SH-SY5Y (cell line): ENCODE results near the gene SSBP2.
A peak's percentile ranks its signal among the peaks of the same experiment; 100 is the strongest.

ENCODE experiments used
- GATA2 ChIP-seq: IDR thresholded peaks from 2 replicates; pipeline ENCODE4 v1.6.1; 2011; ENCODE audit warnings: mild to moderate bottlenecking, low read depth, low read length
- GATA3 ChIP-seq: IDR thresholded peaks from 2 replicates; pipeline ENCODE4 v1.6.1; 2011; ENCODE audit warnings: low read depth, mild to moderate bottlenecking, low read length, moderate library complexity

SSBP2 gene

DNA sequence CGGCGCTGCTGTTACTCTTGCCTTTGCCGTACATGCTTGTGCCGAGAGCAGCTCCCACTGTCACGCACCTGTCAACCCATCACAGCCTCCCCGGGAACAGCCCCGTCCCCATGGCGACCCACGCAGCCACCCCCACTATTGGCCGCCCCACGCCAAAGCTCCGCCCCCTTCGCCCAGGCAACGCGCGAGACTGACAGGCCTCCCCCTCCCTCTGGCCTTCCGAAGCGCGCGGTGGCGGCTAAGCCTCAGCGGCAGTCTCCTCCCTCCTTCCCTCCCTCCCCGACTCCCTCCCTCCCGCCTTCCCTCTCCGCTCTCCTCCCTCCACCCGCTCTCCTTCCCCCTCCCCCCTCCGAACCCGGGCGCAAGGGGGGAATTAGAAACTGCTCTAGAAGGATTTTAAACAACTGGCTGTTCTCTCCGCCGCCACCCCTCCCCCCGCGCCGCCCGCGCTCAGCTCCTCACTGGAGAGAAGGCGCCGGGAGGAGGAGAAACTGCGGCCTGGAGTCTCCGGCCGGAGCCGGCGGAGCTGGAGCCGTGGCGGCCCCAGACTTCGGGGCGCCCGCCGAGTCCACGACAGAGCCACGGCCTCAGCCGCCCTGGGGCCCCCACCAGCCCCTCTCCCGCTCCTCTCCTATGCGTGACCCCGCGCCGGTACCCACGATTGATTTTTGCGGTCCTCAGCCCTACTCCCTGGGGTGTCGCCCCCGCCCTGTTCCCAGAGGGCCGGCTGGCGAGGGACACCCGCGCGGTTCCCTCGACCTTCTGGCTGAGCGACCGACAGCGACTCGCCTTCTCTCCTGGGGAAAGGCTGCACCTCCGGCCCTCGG is at the start of gene SSBP2:
Gene SSBP2, minus strand, starts transcription at position 89 of the 827 bp plus-strand sequence. Its CDS starts 55 bp downstream, at position 34.
- TF ChIP-seq GATA2, result no peak; the same call in 1 of the 2 replicates
- TF ChIP-seq GATA3, result no peak

DNA sequence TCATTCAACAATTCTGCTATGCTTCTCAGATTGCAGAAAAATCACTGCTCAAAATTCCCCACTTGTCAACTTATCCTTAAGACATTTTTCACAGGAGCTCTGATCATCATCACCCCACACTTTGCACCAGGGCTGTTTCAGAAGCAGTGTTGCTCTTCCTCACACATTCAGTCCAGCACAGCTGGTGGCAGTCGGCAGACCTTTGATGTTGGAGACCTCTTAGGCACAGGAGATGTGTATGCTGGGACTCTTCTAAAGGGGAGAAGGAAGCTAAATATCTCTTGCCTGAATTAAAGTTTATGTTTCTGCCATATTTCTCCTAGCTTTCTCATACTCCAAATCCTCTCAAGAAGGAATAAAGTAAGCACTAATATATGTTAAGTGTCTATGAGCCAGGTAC is 44.8 kb upstream of the SSBP2 start:
- TF ChIP-seq GATA3, result no peak
- TF ChIP-seq GATA2, result no peak

DNA sequence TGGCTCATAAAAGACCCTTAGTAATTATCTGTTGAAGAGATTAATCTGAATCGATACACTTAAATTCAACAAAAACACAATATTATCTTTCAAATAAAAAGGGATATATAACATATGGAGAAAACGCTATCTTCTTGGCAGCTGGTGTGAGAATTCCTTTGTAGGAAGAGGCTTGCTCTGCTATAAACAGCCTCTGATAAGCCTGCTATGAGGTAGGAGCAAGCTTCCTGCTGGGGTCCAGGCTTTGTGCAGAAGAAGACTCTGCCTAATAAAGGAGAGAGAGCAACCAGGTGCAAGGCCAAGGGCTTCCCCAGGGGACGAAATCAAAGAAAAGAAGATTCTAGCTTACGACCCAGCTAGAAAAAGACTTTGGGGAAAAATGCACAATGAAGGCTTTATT is 43.3 kb upstream of the SSBP2 start:
- TF ChIP-seq GATA3, result no peak

DNA sequence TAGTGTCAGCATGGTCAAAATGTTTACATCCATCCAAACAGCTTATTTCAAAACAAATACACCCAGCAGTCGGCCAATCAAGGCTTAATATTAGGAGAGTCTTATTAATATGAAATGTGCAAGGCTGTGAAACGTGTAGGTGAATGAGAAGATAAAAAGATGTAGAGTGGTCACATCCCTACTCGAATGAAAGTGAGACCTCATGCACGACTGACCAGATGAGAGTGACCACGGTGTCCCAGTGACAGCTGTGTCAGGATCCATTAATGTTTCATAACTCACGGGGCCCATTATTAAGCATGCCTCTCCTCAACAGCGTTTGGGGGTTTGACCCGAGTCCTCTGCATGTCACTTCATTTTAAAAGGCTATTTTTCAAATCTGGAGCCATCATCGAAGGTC is 39.4 kb upstream of the SSBP2 start:
- TF ChIP-seq GATA2 (no peak), GATA3 (no peak)

DNA sequence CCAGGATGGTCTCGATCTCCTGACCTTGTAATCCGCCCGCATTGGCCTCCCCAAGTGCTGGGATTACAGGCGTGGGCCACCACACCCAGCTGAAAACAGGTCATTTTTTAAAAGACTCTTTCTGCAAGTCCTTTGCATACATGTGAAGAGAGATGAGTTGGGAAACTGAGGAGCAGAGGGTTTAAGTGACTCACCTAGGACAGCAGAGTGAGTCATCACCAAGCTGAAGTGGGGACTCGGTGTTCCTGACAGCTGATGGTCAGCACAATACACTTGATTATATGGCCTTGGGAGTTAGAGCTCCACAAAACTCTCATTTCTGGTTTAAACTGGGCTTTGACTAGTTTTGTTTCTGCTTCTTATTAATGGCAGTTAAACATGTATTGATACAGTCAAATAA is 38.1 kb upstream of the SSBP2 start:
- TF ChIP-seq GATA3 (no peak), GATA2 (no peak)

DNA sequence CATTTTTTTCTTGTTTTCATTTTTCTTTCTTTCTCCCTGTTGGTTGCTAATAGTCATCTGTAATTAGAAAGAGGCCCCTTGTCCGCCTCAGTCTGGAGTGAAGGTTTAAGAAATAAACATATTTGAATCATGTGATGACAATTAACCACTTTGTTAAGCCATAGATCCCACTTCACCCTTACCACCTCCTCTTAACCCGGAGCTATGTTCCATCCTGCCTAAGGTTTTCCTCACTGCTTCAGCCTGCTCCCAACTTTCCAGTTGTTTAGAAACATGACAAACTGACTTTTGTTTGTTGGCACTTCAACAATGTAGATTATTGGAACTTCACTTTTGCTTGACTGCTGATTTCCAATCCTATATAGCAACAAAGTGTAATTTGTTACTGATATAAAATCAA is 37.4 kb upstream of the SSBP2 start:
- TF ChIP-seq GATA2 (no peak), GATA3 (no peak)

DNA sequence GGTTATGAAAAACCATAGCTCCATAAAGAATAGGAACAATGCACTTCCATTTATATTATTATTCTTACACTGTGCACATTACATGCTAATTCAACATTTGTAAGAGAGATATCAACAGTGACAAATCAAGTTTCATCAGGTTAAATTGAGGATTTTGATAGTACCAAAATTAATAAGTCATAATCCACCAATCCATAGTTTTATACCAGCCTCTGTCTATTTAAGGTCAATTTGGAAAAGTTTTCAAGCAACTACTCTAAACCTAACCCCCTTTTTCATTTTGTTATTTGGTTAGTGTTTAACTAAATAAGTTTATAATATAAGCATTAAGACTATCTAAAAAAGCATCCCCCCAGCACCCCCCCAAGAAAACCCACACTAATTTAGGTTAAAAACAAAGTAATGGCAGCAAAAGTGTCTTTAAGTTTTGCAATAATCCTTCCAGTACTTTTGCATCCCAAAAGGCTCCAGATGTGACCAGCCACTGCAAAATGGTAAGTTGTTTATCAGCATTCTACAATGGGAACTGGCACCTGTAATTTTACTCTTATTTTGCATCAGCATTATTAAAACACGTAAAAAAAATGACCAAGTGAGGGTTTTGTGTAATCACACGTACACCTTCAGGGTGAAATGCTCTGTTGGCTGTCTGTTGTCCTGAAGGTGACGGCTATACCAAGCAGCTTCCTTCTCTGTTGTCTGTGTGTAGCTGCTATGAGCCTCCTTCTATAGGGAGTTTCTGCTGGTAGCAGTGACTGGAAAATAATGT is 36.8 kb upstream of the SSBP2 start:
- TF ChIP-seq GATA3 (no peak), GATA2 (no peak)

DNA sequence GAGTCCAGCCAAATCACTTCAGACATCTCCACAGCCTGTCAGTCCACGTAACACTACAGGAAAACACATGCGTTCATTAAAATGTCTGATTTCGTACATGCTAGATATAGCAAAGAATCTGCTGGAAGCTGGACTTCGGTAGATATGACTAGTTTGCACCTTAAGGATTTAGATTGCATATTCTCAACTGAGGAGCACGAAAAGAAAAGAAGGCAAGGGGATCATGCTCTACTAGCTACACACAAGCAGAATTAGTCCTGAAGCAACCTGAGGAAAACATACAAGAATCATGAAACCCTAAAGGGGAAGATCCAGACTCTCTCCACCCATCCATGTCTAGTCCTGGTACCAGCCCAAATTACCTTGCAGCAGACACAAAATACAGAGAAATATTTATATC is 36.1 kb upstream of the SSBP2 start:
- TF ChIP-seq GATA3 (no peak), GATA2 (no peak)

DNA sequence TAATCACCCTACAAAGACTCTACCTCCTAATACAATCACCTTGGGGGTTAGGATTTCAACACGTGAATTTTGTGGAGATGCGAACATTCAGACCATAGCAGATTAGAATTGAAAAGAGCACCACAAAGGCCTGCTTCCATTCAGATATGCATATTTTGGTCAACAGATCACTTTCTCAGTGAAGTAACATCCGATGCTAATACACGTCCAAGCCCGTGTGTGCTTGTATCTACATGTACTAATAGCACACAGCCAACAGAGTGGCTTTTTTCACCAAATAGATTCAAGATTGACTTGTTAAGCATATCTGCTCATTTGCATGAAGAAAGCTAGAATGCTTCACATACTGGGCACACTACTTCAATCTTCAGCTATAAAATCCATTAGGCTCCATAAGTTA is 35.6 kb upstream of the SSBP2 start:
- TF ChIP-seq GATA3 (no peak), GATA2 (no peak)

DNA sequence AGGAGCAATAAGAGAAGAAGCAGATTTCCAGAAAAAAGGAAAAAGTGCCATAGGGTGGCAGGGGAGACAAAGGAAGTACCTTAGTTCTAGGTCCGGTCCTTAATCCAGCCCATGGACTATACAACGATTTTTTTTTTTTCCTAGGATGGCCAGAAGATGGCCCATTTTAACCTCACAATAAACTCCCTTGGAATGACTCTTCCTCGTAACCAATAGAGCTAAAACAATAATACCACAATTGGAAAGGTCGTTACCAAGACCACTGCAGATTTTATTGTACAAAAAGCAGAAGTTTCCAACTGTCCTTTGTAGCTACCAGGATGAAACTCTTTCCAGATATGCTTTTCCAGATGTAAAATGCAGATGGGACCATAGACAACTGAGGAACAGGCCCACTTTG is 34.4 kb upstream of the SSBP2 start:
- TF ChIP-seq GATA3, result no peak

DNA sequence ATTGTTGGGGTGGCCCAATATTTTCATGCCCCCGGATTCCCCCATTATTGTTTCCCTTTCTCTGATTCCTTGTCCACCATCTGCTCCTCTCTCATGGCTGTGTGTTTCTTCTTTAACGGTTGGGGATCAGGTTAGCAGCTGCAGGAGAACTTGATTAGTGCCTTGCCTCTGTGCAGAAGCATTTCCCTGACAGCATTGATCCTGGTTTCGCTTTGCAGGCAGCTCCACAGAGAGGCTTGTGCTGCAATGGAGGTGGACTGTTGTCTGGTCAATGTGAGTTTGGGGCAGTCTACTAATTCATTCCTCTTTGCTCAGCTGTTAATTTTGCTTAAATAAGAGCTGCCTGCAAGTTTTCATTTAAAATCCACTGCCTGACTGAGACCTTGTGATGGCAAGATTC is 32.5 kb upstream of the SSBP2 start:
- TF ChIP-seq GATA2 (no peak), GATA3 (no peak)

DNA sequence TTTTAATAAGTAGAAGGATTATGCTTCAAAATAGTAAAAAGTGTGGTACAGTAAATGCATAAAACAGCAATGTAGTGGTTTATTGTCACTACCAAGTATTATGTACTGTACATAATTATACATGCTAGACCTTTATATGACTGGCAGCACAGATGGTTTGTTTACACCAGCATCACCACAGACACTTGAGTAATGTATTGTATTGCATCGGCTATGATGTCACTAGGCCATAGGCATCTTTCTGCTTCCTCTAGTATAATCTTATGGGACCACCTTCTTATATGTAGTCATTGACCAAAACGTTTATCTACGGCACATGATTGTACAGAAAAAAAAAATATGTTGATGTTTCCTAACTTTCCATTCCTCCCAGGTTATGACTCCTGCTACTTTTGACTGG is 31.9 kb upstream of the SSBP2 start:
- TF ChIP-seq GATA2 (no peak), GATA3 (no peak)

DNA sequence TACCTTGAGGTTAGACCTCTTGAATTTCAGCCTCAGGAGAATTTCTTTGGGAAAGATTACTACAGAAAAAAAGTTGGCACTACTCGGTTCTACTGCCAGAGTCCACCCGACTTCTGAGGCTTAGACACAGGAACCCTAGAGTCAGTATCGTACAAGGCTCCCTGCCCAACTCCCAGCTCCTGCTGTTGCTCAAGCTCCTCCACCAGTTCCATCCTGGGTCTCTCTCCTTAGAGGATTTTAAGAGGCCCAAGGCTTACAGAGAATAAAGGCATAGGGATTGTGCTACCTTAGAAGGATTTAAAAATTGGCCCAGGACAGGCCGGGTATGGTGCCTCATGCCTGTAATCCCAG is 29.0 kb upstream of the SSBP2 start:
- TF ChIP-seq GATA2, result no peak
- TF ChIP-seq GATA3, result no peak

DNA sequence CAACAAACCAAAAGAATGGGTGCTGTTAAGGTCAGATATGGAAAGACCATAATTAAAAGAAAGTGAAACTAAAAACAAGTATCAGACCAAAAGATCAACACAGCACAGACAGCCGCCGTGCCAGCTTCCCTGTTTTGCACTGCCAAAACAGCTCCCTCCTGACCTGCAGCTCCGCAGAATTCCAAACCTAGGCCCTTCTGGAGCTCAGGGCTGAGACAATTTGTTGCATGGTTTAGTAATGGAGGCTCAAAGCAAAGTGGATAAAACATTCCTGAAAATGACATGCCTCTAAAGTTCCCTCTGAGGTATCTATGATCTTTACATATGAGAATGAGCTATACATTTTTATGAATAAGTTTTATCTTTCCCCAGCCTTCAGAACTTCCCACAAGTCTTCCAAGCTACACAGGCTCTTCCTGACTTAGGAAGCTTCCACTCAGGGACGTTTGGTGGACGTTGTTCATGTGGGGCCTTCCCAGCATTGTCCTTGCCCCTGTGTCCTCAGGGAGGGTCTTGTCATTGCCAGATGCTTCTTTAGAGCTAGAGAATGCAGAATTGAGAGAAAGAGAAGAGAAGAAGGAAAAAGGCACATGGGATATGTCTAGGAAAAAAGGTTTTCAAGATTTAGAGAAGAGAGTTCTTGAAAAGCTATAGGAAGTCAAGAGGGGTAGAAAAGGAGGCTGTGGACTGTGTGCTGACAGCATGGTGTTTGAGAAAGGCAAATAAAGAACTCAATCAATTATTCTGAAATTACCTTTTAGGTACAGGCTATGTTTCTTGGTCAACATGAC is 28.4 kb upstream of the SSBP2 start:
- peak; percentile 49; the same call in 1 of the 2 replicates for TF ChIP-seq GATA2
- no peak for TF ChIP-seq GATA3
